ENCODE measurements around the gene SENP7.

The SENP7 gene

DNA sequence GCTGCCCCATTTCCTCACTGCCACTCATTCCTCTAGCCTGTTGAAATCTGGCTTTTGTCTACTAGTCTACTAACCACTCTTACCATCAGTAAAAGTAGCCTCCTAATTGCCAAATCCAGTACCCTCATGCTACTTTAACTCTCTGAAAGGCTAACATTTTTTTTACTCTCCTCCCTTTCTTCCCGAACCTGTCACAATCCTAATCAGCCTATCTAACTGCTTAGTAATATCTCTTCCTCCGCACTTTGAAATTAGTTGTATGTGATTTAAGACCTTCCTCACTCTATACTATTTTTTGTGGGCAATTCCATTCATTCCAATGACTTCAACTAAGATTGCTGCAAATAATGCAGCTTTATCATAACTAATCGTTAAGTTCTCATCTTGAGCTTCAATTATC, 3.7 kb downstream of the SENP7 start:
- H3K4me3 ChIP-seq (replicated peaks in 1 of 2; ENCODE audit: low read depth in 2 of 2, low read length in 2 of 2): no peak overlapping the region
- TF ChIP-seq, protein P1, sequence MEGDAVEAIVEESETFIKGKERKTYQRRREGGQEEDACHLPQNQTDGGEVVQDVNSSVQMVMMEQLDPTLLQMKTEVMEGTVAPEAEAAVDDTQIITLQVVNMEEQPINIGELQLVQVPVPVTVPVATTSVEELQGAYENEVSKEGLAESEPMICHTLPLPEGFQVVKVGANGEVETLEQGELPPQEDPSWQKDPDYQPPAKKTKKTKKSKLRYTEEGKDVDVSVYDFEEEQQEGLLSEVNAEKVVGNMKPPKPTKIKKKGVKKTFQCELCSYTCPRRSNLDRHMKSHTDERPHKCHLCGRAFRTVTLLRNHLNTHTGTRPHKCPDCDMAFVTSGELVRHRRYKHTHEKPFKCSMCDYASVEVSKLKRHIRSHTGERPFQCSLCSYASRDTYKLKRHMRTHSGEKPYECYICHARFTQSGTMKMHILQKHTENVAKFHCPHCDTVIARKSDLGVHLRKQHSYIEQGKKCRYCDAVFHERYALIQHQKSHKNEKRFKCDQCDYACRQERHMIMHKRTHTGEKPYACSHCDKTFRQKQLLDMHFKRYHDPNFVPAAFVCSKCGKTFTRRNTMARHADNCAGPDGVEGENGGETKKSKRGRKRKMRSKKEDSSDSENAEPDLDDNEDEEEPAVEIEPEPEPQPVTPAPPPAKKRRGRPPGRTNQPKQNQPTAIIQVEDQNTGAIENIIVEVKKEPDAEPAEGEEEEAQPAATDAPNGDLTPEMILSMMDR (IDR thresholded peaks at IDR 0.05; ENCODE audit: low read depth, low read length): no peak
- no peak for DNase-seq (ENCODE audit: low read depth in 2 of 2)

DNA sequence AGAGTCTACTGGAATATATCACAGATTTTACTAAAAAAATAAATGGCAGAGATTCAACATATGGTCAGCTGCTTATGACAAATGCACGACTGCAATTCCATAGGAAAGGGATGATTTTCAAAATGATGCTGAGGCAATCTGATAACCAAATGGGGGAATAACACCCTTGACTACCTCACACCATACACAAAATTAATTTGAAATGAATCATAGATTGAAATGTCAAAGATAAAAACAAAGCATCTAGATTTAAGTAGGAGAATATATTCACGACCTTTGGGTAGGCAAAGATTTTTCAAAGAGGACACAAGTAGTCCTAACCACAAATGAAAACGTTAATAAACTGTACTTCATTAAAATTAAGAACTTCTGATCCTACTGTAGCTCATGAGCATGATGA, 11.2 kb downstream of the SENP7 start:
- DNase-seq (ENCODE audit: low read depth in 2 of 2): no peak
- TF ChIP-seq, protein P1 (IDR thresholded peaks at IDR 0.05; ENCODE audit: low read depth, low read length): no peak
- H3K4me3 ChIP-seq (replicated peaks in 1 of 2; ENCODE audit: low read depth in 2 of 2, low read length in 2 of 2): no peak overlapping the region

DNA sequence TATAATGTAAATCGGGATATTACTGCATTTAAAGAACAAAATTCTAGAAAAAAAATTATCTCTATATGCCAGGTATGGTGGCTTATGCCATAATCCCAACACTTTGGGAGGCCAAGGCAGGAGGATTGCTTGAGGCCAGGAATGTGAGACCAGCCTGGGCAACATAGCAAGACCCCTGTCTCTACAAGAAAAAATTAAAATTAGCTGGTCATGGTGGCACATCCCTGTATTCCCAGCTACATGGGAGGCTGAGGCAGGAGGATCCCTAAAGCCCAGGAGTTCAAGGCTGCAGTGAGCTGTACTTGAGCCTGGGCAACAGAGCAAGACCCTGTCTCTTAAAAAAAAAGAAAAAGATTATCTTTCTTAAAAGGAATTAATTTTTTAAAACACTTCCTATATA, 12.8 kb downstream of the SENP7 start:
- H3K4me3 ChIP-seq (replicated peaks in 1 of 2; ENCODE audit: low read depth in 2 of 2, low read length in 2 of 2): no peak overlapping the region

DNA sequence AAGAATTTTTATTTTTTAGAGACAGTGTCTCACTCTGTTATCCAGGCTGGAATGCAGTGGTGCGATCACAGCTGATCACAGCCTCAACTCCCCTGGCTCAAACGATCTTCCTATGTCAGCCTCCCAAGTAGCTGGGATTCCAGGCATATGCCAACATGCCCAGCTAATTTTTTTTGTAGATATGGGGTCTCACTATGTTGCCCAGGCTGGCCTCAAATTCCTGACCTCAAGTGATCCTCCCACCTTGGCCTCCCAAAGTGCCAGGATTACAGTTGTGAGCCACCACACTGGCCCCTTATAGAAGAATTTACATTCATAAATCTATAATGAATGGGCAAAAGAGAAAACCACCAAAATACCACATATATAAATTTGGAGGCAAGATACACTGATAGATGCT, 15.2 kb downstream of the SENP7 start:
- TF ChIP-seq, protein P1 (IDR thresholded peaks at IDR 0.05; ENCODE audit: low read depth, low read length): no peak
- H3K4me3 ChIP-seq (replicated peaks in 1 of 2; ENCODE audit: low read depth in 2 of 2, low read length in 2 of 2): no peak overlapping the region
- no peak for DNase-seq (ENCODE audit: low read depth in 2 of 2)

More for the DNA sequence above, 12.8 kb downstream of the SENP7 start:
- DNase-seq (ENCODE audit: low read depth in 2 of 2): no peak
- TF ChIP-seq, protein P1 (IDR thresholded peaks at IDR 0.05; ENCODE audit: low read depth, low read length): no peak

DNA sequence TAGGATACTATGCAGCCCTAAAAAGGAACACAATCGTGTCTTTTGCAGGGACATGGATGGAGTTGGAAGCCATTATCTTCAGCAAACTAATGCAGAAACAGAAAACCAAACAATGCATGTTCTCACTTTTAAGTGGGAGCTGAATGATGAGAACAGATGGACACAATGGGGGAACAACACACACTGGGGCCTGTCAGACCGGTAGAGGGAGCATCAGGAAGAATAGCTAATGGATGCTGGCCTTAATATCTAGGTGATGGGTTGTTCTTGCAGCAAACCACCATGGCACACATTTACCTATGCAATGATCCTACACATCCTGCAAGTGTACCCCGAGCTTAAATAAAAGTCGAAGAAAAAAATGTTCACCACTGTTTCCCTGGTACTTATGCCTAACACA, 17.5 kb downstream of the SENP7 start:
- DNase-seq (ENCODE audit: low read depth in 2 of 2): peak in 1 of 2 donors; percentile 5
- TF ChIP-seq, protein P1 (IDR thresholded peaks at IDR 0.05; ENCODE audit: low read depth, low read length): peak; percentile 20
- H3K4me3 ChIP-seq (replicated peaks in 1 of 2; ENCODE audit: low read depth in 2 of 2, low read length in 2 of 2): no peak overlapping the region

DNA sequence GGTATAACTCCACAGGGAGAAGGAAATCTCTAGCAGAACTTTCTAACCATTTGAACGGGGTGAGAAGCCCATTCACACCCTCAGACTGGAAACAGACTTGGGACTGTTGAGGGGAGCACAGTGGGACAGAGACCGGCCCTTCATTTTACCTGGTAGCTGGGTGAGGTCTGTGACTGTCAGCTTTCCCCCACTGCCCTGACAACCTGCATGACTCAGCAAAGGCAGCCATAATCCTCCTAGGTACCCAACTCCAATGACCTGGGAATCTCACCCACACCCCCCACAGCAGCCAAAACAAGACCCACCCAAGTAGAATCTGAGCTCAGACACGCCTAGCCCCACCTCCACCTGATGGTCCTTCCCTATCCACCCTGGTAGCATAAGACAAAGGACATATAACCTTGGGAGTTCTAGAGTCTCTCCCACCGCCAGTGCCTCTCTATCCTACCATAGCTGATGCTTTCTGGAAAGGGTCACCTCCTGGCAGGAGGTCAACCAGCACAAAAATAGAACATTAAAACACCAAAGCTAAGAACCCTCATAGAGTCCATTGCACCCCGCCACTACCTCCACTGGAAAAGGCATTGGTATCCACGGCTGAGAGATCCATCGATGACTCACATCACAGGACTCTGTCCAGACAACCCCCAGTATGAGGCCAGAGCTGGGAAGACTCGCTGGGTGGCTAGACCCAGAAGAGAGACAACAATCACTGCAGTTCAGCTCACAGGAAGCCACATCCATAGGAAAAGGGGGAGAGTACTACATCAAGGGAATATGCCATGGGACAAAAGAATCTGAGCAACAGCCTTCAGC, 28.0 kb downstream of the SENP7 start:
- DNase-seq (ENCODE audit: low read depth in 2 of 2): peak; percentile 46 to 73
- TF ChIP-seq, protein P1 (IDR thresholded peaks at IDR 0.05; ENCODE audit: low read depth, low read length): no peak
- no peak overlapping the region for H3K4me3 ChIP-seq (replicated peaks in 1 of 2; ENCODE audit: low read depth in 2 of 2, low read length in 2 of 2)
